Effector memory CD4-positive, alpha-beta T cell (primary cell): ENCODE measurements around the gene RET.

ENCODE experiments used
- DNase-seq, 3 donors: peaks; one replicate each; pipeline ENCODE4 v3.0.0-alpha.2; 2020
- H3K27ac ChIP-seq: 2 replicates; pipeline ENCODE4 v1.7.0; 2013; ENCODE audit warnings: mild to moderate bottlenecking, low read length, moderate library complexity; ENCODE audit not compliant: insufficient read depth, poor library complexity, severe bottlenecking
- H3K27me3 ChIP-seq: replicated peaks from 2 replicates; pipeline ENCODE4 v1.7.0; 2013; ENCODE audit warnings: mild to moderate bottlenecking, low read length; ENCODE audit not compliant: insufficient read depth, control insufficient read depth, poor library complexity, severe bottlenecking
- H3K36me3 ChIP-seq: 2 replicates; pipeline ENCODE4 v1.7.0; 2013; ENCODE audit warnings: mild to moderate bottlenecking, low read length, moderate library complexity; ENCODE audit not compliant: control insufficient read depth, insufficient read depth
- H3K4me1 ChIP-seq: 2 replicates; pipeline ENCODE4 v1.7.0; 2013; ENCODE audit warnings: low read length, mild to moderate bottlenecking; ENCODE audit not compliant: control insufficient read depth, insufficient read depth, poor library complexity, severe bottlenecking
- H3K4me3 ChIP-seq: 2 replicates; pipeline ENCODE4 v1.7.0; 2013; ENCODE audit warnings: low read length, low read depth, mild to moderate bottlenecking; ENCODE audit not compliant: insufficient read depth, poor library complexity, severe bottlenecking
- H3K9me3 ChIP-seq: 2 replicates; pipeline ENCODE4 v1.7.0; 2013; ENCODE audit warnings: mild to moderate bottlenecking, low read length, moderate library complexity; ENCODE audit not compliant: control insufficient read depth

RET gene

GRCh38 chr10:43038783-43039623 is 37.9 kb upstream of the RET start:
- no peaks in the 10 kb centered on the region for H3K27me3 ChIP-seq

DNA sequence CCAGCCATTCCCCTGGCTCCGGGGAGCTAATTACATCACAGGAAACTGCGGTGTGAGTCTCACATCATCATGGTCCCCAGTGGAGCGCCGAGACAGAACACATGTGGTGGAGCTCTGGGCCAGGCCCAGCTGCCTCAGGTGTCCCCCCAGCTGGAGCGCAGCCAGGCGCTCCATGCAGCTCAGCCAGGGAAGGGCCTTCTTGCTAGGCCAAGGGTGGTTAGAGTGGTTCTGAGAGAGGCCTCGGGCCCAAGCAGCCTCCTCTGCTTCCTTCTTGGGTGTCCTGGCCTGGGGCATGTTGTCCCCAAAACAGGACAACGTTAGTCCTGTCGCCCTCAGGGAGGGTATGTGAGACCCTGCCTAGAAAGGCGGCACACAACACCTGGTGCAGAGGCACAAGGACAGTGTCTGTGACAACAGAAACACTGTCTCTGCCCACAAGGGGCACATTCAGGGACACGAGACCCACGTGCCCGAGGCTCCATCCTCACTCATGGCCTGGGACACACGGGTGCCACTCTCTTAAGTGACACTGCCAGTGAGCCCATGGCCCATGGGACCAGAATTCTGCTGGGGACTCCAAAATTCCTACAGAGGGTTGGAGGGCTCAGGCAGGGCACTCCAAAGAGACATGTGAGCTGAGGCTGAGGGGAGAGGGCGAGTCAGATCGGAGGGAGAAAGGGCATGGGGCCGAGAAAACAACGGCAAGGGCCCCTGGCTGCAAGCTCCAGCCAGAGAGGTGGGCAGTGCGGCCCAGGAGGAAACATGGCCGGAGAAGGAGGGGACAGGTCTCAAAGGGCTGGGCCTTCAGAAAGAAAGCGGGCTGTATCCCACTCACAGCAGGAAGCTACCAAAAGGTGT is 37.0 kb upstream of the RET start:
- Histone ChIP-seq H3K27ac (no peak overlapping the region), H3K9me3 (no peaks in the 10 kb centered on the region), H3K36me3 (no peaks in the 10 kb centered on the region), H3K27me3 (no peaks in the 10 kb centered on the region), H3K4me3 (no peak overlapping the region), H3K4me1 (no peaks in the 10 kb centered on the region)
- DNase-seq, result no peak

More at GRCh38 chr10:43038783-43039623, 37.9 kb upstream of the RET start:
- Histone ChIP-seq H3K27ac (no peak overlapping the region), H3K36me3 (no peaks in the 10 kb centered on the region), H3K9me3 (no peaks in the 10 kb centered on the region), H3K4me1 (no peaks in the 10 kb centered on the region), H3K4me3 (no peak overlapping the region)
- no peak for DNase-seq

- H3K4me3 ChIP-seq, result no peak overlapping the region
- DNase-seq, result no peak
- H3K4me1 ChIP-seq, result no peaks in the 10 kb centered on the region
- no peaks in the 10 kb centered on the region for H3K9me3 ChIP-seq
- H3K36me3 ChIP-seq, result no peaks in the 10 kb centered on the region
- H3K27me3 ChIP-seq, result no peaks in the 10 kb centered on the region
- no peak overlapping the region for H3K27ac ChIP-seq
Observed at GRCh38 chr10:43040482-43041256, 36.2 kb upstream of the RET start.

- Histone ChIP-seq H3K4me3 (no peak overlapping the region), H3K27ac (no peak overlapping the region), H3K27me3 (no peaks in the 10 kb centered on the region)
Observed at GRCh38 chr10:43041422-43042342, 35.2 kb upstream of the RET start.

GRCh38 chr10:43042503-43043341 is 34.1 kb upstream of the RET start:
- no peak for DNase-seq
- H3K27me3 ChIP-seq, result no peaks in the 10 kb centered on the region

More at GRCh38 chr10:43041422-43042342, 35.2 kb upstream of the RET start:
- H3K36me3 ChIP-seq, result no peaks in the 10 kb centered on the region
- H3K4me1 ChIP-seq, result no peaks in the 10 kb centered on the region
- H3K9me3 ChIP-seq, result no peaks in the 10 kb centered on the region
- DNase-seq, result no peak

DNA sequence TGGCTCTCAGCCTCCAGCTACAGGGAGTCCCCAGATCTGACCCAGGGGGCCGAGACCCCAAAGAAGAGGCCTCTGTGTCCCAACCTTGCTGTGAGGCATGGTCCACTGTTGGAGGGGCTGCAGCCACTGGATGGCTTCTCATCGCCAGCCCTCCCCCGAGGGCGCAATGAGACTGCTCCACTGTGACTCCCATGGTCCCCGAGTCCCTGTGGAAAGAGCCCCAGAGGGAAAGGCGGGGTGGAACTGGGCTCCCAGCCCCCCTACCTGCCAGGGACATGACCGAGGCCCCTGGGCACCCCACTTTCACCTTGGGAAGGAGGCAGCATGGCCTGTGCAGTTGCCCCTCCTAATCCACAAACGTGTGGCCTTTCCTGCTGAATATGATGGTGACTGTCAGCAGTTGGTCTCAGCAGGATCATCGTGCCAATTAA is 33.5 kb upstream of the RET start:
- Histone ChIP-seq H3K27ac (no peak overlapping the region), H3K9me3 (no peaks in the 10 kb centered on the region), H3K36me3 (no peaks in the 10 kb centered on the region), H3K4me1 (no peaks in the 10 kb centered on the region), H3K4me3 (no peak overlapping the region), H3K27me3 (no peaks in the 10 kb centered on the region)
- DNase-seq, result no peak

More at GRCh38 chr10:43042503-43043341, 34.1 kb upstream of the RET start:
- Histone ChIP-seq H3K4me3 (no peak overlapping the region), H3K9me3 (no peaks in the 10 kb centered on the region), H3K36me3 (no peaks in the 10 kb centered on the region), H3K4me1 (no peaks in the 10 kb centered on the region), H3K27ac (no peak overlapping the region)

GRCh38 chr10:43043773-43044447 is 33.0 kb upstream of the RET start:
- no peak for DNase-seq
- H3K4me3 ChIP-seq, result no peak overlapping the region
- no peaks in the 10 kb centered on the region for H3K9me3 ChIP-seq
- no peaks in the 10 kb centered on the region for H3K27me3 ChIP-seq
- no peaks in the 10 kb centered on the region for H3K4me1 ChIP-seq
- H3K36me3 ChIP-seq, result no peaks in the 10 kb centered on the region
- no peak overlapping the region for H3K27ac ChIP-seq

DNA sequence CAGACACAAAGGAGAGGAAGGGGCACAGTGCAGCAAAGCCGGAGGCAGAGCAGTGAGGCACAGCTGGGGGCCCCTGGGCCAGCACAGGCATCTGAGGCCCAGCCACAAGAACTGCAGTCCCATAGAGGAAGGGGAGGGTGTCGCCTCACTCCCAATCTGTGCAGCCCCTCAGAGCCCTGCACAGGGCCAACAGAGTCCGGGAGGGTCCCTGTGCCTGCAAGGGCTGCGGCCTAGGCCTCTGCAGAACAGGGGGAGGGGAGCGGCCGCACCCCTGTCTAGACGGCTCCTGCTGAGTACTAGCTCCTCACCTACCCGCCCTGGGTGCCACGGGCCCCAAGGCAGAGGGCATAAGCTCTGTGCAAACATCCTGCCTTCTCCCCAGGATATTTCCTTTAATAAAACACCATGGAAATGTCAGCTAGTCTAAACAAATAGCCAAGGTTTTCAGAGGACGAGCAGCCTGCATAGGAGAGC is 32.4 kb upstream of the RET start:
- no peak overlapping the region for H3K4me3 ChIP-seq
- no peaks in the 10 kb centered on the region for H3K27me3 ChIP-seq
- no peaks in the 10 kb centered on the region for H3K36me3 ChIP-seq
- H3K4me1 ChIP-seq, result no peaks in the 10 kb centered on the region
- H3K9me3 ChIP-seq, result no peaks in the 10 kb centered on the region
- DNase-seq, result no peak
- H3K27ac ChIP-seq, result no peak overlapping the region
